Pons (tissue), 1 donor: ENCODE measurements around the gene SLC12A4.
"Not testable (repeated sequence)": the region's sequence is repeated elsewhere in the genome, so short reads cannot be mapped to it uniquely, and the experiment has no call there.

Source experiments
- DNase-seq: peaks from one replicate; pipeline ENCODE4 v3.0.0-alpha.2; 2016; ENCODE audit warnings: low spot score

SLC12A4 gene

DNA sequence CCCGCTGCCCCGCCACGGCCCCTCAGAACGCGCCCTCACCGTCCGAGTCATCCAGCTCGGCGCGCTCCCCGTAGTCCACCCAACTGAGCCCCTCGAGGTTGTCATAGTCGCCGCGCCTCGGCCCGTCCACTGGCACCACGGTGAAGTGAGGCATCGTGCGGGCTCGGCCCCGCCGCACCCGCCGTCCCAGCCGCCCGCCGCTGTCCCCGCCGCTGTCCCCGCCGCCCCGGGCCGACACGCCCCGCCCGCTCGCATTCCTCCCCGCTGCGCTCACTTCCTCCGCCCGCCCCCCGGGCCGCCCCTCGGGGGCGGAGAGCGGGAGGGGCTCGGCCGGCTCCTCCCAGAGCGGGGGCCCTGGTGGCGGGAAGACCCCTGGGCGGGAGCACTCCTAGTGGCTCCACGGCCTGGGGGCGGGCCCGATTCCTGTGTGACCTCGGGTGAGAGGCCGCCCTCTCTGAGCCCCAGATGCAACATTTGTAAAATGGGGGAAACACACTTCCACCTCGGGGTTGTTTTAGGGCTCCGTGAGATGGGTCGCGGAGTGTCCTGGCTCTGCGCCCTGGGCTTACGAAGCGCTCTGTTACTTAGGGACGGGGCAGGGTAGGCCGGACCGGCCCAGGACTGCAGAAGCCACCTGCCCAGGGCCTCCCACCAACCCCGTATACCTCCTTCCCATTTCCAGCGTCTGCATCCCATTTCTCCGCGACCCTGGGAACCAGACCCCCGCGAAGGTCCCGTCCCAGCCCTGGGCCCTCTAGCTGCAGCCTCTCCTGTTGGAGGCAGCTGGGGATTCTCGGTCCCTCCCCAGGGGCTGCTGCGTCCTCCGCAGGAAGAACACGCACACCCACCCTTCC, at the start of gene SLC12A4:
SLC12A4 (minus strand) TSS at position 238 of the 854 bp plus-strand sequence; CDS start at position 154, 84 bp downstream.
- DNase-seq: peak; percentile 40

DNA sequence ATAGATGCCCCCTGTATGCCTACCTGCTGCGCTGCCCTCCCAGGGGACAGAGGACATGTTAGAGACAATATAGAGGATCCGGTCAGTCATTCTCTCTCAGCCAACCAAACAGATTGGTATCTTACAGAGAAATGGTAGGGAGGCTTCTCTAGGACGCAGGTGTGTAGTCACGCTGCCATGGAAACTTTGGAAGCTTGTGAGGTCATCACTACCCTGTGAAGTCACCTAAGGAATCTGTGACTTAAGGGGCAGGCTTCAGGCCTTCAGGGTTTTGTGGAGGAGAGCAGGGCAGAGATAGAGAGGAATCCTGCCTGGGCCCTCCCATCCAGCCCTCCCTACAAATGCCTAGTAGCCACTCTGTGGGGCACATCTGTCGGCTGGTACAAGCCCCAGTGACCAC, 47.2 kb upstream of the SLC12A4 start, which contains the start of gene DPEP2NB:
DPEP2NB (minus strand) TSS at position 231 of the 400 bp plus-strand sequence; CDS start at position 90, 141 bp downstream.
- DNase-seq: no peak

DNA sequence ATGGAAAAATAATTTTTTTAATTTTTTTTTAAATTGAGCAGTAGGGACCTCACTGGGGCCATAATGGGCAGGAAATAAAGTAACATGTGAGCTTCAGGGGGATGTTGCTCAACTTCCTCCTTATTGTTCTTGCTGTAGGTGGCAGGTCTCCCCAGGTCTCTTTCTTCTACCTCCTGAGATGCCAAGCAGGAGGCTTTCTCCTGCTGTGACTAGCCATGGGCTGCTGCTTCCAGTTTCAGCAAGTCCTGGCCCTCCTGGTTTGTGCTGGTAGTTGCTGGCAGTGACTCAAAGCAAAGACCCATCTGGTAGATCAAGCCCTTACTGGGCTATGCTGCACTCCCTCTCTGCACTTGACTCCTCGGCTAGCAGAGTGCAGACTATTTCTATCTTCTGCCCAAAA, 45.0 kb upstream of the SLC12A4 start:
- DNase-seq: no peak

DNA sequence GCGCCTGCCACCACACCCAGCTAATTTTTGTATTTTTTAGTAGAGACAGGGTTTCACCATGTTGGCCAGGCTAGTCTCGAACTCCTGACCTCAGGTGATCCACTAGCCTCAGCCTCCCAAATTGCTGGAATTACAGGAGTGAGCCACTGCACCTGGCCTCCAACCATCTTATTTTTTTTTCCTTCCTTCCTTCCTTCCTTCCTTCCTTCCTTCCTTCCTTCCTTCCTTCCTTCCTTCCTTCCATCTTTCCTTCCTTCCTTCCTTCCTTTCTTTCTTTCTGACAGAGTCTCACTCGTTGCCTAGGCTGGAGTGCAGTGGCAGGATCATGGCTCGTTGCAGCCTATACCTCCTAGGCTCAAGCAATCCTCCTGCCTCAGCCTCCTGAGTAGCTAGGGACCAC, 41.4 kb upstream of the SLC12A4 start:
- DNase-seq: not testable (repeated sequence)

DNA sequence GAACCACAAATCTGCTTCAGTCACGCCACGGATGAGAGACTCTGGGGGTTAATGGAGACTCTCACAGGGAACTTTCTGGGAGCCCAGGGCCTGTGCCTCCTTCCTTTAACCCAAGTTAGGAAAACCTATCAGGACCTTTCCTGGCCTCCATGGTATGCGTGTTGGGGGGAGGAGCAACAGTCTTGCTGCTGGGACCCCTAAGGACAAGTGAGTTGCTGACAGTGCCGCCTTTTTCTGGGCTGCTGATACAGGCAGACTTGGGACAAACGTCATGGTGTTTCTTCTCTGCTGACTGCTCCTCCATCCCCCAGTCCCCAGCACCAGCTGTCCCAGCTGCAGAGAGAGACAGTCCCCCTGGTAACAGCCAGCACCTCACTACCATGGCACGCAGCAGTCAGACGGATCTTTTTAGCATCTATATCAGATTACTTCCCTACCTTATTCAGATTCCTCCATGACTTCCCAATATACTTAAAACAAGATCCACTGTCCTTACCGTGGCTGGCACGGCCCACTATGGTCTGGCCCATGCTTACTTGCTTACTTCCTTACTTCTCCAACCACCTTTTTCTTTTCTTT, 40.8 kb upstream of the SLC12A4 start:
- no peak for DNase-seq

DNA sequence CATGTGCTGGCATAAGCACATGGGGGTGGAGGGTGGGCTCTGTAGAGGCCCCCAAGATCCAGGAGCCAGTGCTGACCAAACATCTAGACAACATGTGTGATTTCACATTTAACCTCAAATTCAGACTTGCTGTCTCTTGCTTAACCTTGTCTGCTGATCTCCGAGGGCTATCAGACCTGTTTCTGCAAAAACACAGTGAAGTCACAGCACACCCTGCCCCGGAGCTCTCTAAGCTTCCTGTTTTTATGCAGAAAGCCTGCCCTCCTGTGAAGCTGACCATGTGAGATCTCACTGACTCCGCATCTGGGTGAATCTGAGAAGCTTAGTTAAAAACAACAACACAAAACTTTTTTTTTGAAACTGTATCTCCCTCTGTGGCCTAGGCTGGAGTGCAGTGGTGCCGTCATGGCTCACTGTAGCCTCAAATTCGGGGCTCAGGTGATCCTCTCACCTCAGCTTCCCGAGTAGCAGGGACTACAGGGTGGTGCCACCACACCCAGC, 37.4 kb upstream of the SLC12A4 start:
- DNase-seq: peak; percentile 78

DNA sequence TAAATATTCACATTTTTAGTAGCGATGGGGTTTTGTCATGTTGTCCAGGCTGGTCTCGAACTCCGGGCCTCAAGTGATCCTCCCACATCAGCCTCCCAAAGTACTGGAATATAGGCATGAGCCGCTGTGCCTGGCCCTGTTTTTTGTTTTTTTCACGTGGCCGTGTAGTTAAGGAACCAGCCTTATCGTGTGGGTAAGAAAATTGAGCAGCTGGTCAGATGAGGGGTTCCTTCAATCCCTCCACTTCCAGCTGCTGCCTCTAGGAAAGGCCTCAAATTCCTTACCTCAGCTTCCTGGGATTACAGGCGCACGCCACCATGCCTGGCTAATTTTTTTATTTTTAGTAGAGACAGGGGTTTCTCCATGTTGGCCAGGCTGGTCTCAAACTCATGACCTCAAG, 36.8 kb upstream of the SLC12A4 start:
- DNase-seq: no peak

DNA sequence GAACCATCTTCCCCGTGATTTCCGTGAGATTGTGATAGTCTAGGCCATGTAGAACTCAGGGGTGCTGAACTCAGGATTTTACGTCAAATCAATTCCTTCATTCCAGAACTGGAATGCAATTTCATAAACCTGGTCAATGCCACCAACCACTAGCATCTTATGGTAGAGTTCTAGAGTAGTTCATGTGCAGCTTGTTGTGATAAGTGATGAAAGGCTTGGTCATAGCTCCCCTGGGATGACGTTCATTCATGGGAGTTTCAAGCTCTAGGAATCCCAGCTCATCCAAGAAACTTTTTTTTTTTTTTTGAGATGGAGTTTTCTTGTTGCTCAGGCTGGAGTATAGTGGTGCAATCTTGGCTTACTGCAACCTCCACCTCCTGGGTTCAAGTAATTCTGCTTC, 34.6 kb upstream of the SLC12A4 start:
- DNase-seq: no peak

DNA sequence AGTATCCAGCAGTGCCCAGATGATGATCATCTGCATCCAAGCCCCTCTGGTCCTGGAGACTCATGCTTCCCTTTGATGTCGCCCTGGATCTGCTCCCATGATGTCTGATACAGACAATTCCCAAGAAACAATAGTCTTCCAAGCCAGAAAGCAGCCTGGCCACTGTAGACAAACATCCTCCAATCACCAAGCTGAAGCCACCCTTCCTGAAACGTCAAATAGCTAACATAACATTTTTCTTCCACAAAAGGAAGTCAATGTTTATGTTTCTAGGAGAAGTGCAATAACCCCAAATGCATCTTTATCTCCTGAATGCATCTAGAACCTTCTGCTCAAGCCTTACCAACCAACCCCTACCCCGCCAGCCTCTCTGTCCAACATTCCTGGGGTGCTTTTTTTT, 32.0 kb upstream of the SLC12A4 start:
- peak; percentile 9 for DNase-seq

DNA sequence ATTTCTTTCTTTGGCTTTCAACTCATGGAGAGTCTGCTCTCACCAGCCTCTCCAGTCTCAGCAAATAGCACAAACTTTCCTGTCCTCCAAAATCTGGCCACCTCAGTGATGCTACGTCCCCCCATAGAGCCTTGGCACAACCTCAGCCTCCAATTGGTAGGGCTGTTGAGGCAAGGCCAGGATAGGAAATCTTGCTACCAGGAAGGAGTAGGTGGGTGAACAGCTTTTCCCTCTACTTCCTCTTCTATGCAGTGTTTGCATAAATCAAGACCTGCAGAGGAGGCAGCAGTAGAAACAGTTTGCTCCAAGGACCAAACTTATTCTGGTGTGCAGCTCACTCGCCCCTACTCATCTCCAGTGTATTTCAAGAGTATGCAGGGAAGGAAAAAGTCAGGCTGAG, 31.5 kb upstream of the SLC12A4 start:
- DNase-seq: no peak

DNA sequence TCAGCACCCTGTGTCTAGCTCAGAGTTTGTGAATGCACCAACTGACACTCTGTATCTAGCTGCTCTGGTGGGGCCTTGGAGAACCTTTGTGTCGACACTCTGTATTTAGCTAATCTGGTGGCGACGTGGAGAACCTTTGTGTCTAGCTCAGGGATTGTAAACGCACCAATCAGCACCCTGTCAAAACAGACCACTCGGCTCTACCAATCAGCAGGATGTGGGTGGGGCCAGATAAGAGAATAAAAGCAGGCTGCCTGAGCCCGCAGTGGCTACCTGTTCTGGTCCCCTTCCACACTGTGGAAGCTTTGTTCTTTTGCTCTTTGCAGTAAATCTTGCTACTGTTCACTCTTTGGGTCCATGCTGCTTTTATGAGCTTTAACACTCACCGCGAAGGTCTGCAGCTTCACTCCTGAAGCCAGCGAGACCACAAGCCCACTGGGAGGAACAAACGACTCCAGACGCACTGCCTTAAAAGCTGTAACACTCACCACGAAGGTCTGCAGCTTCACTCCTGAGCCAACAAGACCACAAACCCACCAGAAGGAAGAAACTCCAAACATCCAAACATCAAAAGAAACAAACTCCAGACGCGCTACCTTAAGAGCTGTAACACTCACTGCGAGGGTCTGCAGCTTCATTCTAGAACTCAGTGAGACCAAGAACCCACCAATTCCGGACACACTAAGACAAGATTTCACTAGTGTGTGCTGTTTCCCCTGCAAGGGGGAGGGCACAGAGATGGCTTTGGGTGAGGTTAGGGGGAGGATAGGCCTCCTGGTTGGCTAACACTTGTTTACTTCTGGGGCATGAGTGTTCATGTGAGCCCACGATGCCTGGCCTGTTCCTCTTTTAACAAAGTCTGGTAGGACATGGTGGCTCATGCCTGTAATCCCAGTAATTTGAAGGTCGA, 30.6 kb upstream of the SLC12A4 start, which contains the start of gene DPEP2:
DPEP2 (minus strand) TSS at position 706 of the 910 bp plus-strand sequence. CDS start 6,272 bp downstream, outside the sequence.
- DNase-seq: peak; percentile 71

DNA sequence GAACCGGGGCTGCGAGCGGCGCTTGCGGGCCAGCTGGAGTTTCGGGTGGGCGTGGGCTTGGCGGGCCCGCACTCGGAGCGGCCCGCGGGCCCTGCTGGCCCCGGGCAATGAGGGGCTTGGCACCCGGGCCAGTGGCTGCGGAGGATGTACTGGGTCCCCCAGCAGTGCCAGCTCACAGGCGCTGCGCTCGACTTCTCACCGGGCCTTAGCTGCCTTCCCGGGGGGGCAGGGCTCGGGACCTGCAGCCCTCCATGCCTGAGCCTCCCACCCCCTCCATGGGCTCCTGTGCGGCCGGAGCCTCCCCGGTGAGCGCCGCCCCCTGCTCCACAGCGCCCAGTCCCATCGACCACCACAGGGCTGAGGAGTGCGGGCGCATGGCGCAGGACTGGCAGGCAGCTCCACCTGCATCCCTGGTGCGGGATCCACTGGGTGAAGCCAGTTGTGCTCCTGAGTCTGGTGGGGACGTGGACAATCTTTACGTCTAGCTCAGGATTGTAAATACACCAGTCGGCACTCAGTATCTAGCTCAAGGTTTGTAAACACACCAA, 29.9 kb upstream of the SLC12A4 start:
- DNase-seq: not testable (repeated sequence)

DNA sequence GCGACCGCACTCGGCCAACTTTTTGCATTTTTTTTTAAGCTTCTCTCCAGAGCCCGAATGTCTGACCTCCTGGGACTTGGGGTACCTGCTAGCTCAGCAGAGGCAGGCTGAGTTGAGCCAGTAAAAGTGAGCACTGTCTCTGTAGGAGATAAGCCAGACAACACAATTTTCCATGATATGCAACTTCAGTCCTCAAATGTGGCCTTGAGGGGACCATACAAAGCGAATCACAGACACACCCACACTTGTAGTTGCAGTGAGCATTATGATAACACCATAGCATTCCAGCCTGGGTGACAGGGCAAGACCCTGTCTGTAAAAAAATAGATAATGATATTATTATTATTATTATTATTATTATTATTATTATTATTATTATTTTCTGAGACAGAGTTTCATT, 28.2 kb upstream of the SLC12A4 start:
- no peak for DNase-seq

DNA sequence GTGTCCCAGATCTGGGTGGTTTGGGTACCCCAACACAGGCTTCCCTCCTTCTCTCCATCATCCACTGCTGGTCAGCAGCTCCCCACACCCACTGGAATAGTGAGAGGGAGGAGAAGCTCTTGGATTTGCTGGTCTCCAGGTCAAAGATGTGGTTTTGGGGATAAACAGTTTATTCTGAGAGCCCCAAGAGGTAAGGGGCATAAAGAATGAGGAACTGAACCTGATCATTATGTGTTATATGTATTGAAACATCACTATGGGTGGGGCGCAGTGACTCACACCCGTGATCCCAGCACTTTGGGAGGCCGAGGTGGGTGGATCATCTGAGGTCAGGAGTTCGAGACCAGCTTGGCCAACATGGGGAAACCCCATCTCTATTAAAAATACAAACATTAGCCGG, 27.0 kb upstream of the SLC12A4 start:
- no peak for DNase-seq

DNA sequence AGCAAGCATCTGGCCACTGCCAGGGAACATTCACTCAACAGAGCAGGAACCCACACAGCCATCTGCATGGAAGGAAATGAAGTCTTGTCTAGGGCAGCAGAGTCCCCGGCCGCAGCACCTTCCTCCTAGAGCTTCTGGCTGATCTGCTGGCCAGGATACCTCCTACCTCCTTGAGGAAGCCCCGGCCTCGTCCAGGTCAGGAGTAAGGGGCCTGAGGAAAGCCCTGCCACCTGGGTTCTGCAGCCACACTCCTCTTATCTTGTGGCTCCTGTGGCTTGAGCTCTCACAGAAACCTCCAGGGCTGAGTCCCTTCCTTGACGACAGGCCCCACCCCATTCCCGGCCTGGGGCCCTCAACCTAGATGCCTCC, 25.6 kb upstream of the SLC12A4 start:
- DNase-seq: not testable (repeated sequence)

DNA sequence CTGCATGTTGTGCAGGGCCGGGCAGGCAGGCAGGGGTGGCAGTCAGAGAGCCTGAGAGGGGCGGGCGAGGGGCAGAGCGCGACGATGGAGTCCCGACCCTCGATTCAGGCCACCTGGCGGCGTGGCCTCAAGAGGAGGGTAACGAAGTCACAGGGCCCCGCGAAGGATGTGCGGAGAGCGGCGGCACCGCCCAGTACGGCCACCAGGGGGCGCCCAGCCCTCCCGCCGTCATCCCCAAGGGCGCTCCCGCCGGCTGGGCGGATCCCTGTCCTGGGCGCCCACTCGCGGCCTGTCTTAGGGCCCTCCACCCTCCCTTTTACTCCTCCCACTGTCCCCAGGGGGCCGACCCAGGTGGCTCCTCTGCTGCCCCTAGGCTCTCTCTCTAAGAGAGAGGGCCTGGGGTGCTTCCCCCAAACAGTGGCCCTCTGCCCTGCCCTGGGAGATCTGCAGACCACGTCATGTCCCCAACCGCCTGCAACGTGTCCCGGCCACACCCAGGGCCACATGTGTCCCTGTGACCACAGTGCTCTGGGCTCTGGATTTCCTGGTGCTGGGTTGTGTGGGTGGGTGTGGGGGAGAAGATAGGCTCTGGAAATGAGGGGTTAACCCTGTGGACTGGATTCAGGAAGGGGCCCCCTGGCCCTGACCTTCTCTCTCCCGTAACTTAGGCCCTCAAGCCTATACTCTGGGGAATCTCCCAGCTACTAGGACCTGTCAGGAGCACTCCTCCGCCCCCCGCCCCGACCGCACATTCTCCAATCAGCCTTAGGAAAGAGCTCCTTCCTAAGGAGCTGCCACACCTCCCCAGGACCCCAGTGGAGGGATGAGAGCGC, 25.0 kb upstream of the SLC12A4 start:
- peak; percentile 47 for DNase-seq

DNA sequence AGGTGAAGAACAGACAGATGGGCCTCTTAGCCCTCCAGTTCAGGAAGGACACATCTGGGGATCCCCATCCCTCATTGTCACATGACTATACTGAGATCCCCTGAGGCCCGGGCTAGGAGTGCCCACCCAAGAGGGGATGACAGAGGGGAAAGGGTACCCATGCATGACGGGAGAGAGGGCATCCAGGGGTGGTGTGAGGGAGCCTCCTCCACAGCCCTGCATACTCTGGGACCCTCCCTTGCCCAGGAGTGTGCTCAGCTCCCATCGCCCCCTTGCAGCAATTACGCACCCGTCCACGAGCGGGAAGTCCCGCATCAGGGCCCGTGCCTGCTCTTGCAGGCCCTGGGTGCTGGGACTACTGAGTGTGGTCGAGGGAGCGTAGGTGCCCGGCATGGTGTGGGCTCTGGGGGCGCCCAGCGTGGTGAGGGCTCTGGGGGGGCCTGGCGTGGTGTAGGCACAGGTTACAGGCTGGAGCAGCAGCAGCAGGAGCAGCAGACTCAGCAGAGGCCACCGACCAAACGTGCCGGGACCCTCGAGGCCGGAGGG, 24.3 kb upstream of the SLC12A4 start:
- no peak for DNase-seq

DNA sequence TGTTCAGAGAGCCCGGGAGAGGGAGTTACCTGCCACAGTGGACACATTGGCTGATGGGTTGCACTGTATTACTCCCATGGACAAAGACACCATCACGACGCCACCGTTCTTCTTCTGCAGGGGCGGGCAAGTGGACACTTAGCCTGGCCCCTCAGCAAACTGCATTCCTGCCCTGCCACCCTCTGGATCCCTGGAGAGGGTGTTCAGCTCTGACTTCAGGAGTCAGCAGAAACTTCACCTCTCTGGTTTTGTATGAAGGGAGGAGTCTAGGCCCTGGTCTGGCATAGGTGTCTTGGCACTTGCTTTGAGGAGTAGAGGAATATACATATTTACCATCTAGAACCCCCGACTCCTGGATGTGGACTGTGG, 21.6 kb upstream of the SLC12A4 start:
- DNase-seq: no peak

DNA sequence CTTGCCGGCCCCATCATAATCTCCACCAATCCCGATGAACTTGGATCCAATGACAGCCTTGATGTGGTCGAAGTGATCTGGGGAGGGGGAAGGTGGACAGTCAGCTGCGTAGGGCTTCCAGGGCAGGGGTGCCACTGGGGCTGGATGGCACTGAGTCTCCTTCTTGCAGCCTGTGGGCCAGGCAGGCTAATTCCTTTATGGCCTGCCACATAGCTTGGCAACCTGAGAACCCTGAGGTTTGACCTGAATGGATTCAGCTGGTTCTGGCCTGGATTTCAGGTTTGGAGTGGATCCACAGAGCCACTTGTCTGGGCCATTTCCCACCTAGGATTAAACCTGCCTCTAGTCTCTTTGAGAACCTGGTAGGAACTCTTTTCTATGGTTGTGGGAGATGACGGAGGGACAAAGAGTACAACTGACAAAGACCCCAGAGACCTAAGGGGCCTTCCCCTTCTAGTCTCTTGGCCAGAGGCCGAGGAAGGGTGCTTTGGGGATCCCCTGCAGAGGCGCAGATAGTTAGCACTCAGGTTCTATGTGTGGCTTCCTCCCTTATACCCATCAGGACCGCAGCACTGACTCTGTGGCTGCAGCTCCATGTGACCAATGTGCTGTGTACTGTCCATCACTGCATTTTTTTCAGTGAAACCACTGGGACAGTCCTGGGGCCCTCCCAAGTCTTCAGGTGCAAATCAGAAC, 21.0 kb upstream of the SLC12A4 start:
- no peak for DNase-seq

DNA sequence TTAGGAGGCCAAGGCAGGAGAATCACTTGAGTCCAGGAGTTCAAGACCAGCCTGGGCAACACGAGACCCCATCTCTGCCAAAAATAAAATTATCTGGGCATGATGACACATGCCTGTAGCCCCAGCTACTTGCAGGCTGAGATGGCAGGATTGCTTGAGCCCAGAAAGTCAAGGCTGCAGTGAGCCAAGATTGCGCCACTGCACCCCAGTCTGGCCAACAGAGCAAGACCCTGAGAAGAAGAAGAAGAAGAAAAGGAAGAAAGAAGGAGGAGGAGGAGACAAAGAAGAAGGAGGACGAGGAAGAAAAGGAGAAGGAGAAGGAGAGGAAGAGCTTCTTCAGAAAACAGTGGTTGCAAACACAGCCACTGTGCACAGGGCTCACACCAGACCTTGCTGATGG, 20.2 kb upstream of the SLC12A4 start:
- DNase-seq: no peak
